HG02970 (cell line): ENCODE results near the gene SBNO2.

Experiments
- ATAC-seq: cut with Tn5 transposase; IDR thresholded peaks from one replicate; pipeline ENCODE4 v1.9.1; 2021; ENCODE audit warnings: mild to moderate bottlenecking, moderate library complexity, moderate number of reproducible peaks; ENCODE audit not compliant: unreplicated experiment, low FRiP score

The SBNO2 gene

DNA sequence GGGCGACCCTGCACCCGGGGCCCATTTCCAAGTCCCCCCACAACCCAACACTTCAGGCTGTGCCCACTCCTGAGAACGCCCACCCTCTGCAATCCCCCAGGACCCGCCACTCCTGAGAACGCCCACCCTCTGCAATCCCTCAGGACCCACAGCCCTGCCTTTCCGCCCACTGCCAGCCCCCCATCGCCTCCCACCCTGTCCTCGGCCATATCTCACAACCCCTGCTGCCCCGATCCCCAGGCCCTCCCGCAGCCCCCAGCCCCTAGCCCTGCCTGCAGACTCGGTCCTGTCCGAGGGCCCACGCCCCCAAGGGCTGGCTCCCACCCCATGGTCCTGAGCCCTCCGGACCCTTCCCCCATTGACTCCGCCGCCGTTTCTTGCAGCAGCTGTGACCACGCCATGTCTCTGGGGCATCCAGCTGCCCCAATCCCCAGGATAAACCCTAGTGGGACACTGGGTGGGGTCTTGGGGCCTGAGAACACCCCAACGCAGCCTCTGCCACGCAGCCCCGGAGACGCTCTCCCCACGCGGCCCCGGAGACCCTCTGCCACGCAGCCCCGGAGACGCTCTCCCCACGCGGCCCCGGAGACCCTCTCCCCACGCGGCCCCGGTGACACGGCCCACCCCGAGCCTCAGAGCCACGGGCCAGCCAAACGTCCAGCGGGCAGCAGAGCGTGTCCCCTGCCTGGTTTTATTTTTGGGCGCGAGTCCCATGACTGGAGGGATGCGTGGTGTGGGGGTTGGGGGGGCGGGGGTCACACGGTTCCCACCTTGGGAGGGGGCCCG is 17.0 kb downstream of the SBNO2 start:
- no peak for ATAC-seq

DNA sequence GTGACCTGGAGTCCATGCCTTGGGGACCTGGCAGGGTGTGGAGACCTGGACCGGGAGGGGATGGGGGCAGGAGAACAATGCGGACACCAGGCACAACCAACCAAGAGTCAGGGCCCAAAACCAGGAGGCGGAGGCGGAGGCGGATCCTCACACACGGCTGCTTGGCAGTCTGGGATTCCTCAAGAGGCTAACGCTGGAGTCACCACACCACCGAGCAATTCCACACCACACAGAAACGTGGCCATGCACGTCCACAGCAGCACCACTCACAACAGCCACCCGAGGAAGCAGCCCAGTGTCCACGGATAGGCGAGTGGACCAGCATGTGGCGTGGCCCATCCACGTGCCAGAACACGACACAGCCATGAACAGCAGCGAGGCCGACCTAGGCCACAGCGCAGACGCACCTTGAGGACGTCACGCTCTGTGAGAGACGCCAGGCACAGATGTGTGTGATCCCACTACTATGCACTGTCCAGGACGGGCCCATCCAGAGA is 17.7 kb downstream of the SBNO2 start:
- ATAC-seq, result no peak

DNA sequence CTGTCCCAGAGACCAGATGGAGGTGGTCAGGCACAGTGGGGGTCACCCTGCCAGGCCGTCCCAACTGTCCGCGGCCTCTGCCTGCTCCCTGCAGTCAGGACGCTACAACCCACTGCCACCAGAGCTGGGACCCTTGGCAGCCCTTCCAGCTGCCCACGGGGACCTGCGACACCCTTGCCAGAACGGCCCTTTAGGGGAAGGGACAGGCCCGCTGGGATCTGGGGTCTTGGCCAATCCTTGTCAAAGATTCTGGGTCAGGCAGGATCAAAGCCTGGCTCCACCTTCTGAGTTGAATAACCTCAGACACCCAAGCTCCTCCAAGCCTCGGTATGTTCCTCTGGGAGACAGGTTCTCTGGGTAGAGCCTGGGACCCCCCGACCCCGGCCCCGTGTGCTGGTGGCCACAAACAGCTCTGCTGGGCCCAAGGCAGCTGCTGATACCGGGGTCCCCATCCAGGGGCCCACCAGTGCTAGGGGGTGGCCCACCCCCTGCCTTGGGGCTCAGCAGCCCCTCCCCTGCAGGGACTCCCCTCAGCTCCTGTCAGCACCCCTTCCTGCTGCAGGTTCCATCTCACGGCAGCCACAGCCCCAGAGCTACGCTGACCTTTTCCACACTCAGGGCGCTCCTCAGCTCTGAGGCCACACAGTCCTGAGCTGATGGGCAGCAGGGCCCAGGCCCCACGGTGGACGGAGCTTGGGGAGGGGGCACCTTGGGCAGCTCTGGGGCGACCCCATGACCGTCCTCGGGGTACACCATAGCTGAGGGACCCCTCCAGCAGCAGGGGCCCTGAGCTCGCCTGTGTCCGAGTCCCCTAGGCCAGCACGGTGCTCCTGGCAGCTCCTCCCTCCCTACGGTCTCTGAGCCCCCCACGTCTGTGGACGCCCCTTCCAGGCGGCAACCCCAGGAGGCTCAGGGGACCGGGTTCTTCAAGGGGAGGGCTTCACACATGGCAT is 18.4 kb downstream of the SBNO2 start:
- ATAC-seq, result no peak

DNA sequence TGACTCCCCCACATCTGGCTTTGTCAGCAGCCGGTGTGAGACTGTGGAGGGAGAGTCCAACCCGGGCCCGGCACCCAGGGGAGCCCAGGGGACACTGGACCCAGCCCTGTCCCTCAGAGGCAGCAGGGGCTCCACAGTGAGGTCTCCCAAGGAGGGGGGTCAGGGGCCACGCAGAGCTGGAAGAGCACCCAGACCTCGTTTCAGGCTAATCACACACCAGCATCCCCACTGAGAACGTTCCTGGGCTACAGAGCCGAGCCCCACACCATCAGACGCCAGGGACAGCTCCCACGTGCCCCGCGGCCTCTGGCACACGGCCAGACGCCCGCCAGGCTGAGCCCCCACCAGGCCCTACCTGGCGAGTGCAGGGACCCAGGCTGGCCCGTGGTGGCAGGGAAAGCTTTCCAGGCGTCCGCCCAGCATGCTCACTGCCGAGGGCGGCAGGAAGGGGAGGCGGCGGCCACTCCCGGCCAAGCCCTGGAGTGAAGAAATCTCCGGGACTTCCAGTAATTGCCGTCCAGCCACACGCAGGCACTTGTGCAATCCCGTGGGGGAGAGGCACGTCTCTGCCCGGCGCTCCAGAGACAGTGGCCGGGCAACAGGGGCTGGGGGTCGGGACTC is 19.2 kb downstream of the SBNO2 start:
- no peak for ATAC-seq

DNA sequence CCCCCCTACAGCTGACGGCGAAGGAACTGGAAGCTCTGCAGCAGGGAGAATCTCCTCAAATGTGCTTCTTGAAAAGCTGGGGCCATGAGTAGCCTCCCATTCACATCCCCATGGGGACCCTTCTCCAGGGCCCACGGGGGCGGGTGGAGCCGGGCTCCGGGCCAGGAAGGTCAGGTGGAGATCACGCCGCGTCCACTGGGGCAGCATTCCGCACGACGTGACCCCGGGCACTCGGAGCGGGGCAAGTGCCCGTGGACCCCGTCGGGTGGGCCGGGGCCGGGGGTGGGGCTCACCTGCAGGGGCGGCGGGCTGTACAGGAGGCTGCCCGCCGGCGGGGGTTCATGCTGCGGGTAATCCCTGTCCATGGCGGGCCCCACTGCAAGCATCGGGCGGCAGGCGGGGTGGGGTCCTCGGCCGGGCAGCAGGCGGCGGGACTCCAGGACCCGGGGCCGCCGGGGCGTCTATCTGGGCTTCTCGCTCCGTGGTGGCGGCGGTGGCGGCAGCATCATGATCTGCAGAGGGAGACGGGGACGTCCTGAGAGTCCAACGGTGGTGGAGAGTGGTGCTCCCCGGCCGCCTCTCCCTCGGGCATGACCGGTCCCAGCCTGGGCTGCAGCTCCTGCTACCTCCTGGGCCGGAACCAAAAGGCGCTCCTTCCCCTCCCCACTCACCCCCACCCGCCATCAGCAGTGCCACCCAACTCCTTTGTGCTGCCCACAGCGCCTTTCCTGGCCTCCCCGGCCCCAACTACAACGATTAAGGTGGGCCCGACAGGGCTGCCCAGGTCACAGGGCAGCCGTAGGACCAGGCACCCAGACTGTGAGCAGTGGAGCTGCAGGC is 20.0 kb downstream of the SBNO2 start:
- ATAC-seq, result no peak

DNA sequence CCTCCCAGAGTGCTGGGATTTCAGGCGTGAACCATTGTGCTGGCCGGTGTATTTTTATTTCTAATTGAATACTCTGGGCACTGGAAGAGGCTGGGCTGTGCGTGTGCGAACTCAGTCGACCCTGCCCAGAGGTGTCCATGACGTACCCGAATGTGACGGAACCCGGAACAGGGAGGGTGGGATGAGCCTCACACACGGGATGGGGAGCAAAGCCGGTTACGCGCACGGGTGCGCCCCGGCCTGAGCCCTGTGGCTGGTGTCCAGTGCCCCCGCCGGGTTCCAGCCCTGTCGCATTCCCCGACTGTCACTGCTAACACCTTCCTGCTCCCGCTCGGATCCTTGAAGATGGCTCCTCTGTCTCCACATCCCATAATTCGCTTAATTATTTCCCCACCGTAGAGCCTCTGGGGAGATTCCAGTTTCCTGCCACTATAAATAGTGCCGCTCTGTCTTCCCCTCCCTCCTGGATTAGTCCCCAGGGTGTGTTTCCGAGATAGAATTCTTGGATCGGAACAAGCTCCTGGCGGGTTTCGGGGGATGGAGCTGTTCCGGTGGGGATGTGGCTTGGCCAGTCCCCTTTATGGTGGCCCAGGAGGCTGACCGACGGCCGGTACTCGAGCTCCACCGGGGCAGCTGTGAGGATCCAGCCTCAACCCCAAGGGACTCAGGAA is 22.0 kb downstream of the SBNO2 start:
- no peak for ATAC-seq

DNA sequence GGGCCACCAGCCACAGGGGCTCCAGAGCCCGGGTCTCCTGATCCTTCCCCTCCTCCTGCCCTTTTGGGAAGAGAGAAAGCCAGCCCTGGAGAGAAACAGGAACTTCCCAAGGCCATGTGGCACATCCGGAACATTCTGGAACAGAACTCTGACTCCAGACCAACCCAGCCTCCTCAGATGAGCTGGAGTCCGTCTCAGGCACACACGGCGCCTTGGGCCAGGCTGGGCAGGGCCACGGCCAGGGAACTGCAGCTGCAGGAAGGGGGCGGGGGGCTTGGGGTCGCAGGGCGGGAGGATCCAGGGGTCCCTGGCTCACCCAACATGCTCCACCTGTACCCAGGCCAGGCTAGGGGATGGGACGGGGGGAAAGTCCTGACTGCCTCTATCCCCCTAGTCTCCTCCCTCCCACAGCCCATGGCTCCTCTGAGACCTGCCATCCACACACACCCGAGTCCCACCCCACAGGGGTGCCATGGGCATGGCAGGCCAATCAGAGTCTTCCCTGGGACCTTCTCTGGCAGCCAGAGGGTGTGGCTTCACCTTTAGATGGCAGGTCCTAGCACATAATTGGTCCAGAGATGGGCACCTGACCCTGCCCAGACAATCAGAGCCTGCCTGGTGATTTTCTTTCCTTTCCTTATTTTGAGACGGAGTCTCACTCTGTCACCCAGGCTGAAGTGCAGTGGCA is 22.9 kb downstream of the SBNO2 start:
- no peak for ATAC-seq

DNA sequence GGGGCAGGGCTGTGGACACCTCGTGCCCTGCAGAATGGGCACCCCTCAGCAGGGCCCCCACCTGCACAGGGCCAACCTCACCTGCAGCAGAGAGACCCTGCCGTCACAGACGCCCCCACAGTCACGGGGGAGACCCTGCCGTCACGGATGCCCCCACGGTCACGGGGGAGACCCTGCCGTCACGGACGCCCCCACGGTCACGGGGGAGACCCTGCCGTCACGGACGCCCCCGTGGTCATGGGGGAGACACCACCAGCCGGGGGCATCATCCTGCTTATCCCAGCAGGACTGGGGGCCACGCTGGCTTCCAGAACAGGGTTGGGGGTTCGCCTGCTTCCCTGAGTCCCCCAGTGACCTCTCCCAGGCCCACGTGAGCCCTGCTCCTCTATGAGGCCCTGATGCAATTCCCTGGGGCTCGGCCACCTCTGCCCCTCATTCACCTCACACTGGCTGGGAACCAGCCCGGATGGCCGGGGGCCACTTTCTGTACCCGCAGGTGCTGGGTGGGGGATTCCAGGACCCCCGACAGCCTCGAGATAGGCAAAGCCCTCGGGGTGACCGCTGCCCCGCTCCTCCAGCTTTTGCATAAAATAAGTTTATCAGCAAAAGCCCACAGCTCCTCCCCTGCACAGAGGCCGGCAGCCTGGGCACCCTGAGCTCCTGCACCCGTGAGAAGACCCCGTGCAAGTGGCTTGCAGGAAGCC is 23.6 kb downstream of the SBNO2 start:
- no peak for ATAC-seq

DNA sequence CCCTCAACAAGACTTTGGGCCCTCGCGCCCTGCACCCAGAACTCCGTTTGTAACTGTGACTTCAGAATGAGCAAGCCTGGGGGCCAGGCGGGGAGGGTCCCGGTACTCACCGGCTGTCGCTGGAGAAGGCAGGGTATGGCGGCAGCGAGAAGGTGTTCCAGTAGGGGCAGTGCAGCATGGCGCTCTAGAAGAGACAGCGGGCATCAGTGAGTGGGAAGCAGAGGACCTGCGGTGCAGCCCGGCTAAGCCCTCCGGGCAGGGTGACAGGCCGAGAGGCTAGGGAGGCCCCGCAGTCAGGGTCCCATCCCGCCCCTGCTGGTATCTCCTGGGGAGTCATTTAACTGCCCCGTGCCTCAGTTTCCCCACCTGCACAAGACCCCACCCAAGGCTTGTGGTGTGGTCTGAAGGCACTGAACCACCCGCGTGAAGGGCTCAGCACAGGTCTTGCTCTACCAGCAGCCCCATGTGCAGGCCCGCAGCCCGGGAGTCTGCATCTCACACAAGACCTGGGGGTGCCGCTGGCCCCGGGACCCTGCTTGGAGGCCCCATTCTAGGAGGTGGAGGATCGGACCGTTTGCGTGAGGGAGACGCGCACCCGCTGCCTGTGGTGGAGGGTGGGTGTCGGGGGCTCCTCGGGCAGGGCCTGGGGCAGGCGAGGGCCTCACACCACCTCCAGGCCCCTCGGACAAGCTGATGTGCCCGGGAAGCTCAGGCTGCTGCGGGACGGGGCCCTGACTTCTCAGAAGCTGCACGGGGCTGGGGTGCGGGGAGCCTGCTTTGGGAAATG is 24.6 kb downstream of the SBNO2 start:
- no peak for ATAC-seq

DNA sequence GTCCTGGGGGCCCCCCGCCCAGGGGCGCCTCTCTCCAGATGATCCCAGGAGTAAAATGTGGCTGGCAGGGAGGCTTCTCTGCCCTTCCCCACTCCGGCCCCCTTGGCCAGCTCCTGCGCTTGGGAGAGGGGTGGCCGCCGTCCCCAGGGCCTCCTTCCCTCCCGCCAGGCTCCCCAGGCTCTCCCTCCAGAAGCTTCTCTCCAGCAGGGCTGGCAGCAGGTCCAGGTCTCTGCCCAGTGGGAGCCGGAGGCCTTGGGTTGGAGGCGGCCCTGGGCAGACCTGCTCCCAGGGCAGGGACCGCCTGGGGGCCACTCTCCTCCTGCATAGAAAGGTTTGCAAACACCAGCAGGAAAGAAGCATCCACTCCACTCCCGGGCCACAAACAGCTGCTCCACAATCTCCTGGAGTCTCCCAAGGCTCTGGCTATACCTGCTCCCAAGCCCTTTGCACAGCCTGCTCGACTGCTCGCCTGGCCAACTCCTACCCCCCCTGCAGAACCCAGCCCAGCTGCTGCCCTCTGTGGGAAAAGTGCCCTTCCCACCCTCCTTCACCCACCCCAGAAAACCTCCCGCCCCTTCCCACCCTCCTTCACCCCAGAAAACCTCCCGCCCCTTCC is 26.0 kb downstream of the SBNO2 start:
- ATAC-seq, result no peak

DNA sequence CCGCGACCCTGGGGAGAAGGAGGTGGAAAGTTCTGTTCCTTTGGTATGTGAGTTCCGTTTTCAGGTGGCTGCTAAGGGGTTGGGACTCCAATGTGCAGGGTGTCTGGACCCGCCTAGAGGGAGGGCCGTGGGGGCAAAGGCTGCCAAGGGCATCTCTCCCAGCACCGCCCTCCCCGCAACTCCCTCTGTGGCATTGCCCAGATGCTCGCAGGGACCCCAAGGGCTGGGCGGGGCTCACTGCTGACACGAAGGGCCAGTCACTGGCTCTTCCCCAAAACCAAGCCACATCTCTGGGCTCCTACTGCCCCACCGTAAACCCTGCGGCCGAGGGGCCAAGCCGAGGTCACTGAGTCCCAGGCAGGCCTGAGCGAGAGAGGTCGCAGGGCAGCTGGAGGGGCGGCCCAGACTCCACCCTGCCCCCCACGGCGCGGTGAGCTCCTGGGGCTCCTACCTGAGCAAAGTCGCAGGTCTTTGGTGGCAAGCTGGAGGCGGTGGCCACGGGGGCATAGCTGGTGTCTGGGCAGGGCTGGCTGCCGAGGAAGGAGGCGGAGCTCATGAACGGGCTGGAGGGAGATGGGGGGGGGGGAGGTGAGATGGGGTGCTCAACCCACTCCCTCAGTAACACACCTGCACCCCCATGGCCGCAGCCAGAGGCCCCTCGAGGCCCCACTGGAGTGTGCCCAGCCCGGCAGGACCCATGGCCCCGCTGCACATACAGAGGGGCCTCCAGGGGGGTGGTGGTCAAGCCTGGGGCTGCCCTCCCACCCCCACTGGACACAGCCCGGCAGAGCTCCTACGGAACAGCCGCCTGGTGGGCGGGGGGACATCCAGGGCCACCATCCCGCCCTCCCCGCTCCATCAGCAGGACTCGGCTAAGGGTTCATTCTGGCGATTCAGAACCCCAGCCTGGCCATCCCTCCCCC is 26.9 kb downstream of the SBNO2 start:
- ATAC-seq, result no peak

DNA sequence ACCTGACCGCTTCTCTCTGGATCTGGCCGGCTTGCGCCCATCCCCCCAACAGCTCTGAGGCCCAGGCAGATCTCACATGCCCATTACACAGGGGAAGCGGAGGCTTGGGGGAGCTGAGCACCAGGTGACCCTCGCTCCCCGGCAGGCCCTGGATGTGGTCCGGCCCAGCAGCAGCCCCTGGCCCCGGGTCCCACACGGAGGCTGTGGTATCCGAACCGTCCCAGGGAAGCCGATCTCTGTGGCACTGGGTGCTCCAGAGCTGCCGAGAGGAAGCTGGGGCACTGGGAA is 27.7 kb downstream of the SBNO2 start:
- ATAC-seq, result no peak

DNA sequence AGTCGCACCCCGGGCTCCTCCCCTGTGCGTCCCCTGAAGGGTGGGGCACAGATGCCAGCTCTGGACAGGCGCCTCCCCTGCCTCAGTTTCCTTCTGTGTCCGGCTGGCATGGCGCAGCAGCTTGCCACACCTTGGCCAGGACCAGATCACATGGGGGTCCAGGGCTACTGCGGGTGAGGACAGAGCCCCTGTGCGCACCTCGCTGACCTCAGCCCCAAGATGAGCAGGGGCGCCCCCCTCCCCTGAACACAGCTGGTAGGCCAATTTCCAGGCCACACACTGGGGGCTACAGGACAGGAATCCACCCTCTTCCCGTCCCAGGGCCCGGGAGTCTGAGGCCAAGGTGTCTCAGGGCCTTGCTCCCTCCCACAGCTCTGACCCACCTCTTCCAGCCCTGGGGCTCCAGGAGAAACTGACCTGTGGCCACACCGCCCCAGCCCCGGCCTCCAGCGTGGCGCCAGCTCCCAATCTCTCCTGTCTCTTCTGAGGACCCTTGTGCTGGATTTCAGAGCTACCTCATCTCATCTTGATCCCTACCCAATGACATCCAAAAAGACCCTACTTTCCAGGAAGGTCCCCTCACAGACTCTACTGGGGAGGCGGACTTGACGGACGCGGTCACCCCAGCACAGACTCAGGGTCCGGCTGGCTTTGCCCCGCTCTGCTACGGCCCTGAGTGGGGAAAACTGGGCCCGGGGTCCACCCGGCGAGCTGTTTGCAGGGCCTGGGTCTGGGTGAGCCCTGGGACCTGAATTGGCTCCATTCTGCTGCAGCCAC is 28.2 kb downstream of the SBNO2 start:
- no peak for ATAC-seq

DNA sequence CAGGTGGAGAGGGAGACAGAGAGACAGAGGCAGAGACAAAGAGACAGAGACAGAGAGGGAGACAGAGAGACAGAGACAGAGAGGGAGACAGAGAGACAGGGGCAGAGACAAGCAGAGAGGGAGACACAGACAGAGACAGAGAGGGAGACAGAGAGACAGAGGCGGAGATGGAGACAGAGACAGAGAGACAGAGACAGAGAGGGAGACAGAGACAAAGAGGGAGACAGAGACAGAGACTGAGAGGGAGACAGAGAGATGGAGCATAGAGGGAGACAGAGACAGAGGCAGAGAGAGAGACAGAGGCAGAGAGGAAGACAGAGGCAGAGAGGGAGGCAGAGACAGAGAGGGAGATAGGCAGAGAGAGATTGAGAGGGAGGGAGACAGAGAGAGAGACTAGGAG is 29.3 kb downstream of the SBNO2 start:
- no peak for ATAC-seq

DNA sequence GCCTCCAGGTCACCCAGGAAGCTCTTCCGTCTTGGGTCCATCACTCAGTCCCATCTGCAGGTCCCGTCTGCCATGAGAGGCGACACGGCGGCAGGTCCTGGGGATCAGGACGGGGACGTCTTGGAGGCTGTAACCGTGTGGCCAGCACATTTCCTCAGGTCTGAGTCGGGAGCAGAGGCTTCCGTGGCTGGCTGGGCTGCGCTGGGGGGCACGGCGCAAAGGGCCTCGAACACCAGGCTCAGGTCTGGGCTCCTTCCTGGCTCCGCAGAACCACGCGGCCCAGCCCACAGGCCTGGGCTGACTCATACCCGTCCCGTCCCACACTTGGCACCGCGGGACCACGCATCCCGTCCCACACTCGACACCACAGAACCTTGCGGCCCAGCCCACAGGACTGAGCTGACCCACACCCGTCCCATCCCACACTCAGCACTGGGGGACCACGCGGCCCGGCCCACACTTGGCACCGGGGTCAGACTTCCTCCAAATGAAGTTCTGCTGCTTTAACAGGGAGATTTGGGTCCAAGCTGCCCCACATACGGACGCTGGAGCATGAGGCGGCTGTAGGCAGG is 30.2 kb downstream of the SBNO2 start:
- ATAC-seq, result no peak
